Liver (tissue), 3 donors: ENCODE data around the gene PFN4.
"Not testable (repeated sequence)": the region's sequence is repeated elsewhere in the genome, so short reads cannot be mapped to it uniquely, and the experiment has no call there.

Experiments used
- CTCF ChIP-seq: fragments of 150-350 bp; IDR thresholded peaks from 2 replicates; pipeline ENCODE4 v1.5.1; 2017; ENCODE audit warnings: improper control_type of control experiment, low read depth, low read length; ENCODE audit not compliant: missing input control
- GABPA ChIP-seq, 2 donors: IDR thresholded peaks in 1 of 2; conservative IDR thresholded peaks in 1 of 2; 2 replicates each; pipeline ENCODE4 v1.6.1; 2016; ENCODE audit warnings: antibody characterized with exemption in 2 of 2, mild to moderate bottlenecking in 1 of 2, moderate library complexity in 1 of 2
- TF ChIP-seq, protein P1 (sequence below): IDR thresholded peaks from 2 replicates; pipeline ENCODE4 v1.6.1; 2016; ENCODE audit warnings: antibody characterized with exemption
- donor health status: healthy.
- donor health status: healthy.

DNA sequence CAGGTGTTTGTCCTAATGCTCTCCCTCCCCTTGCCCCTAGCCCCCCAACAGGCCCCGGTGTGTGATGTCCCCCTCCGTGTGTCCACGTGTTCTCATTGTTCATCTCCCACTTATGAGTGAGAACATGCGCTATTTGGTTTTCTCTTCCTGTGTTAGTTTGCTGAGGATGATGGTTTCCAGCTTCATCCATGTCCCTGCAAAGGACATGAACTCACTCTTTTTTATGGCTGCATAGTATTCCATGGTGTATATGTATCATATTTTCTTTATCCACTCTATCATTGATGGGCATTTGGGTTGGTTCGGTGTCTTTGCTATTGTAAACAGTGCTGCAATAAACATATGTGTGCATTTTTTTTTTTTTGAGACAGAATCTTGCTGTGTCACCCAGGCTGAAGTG, 29.9 kb downstream of the PFN4 start:
- TF ChIP-seq, protein P1, sequence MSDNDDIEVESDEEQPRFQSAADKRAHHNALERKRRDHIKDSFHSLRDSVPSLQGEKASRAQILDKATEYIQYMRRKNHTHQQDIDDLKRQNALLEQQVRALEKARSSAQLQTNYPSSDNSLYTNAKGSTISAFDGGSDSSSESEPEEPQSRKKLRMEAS, result not testable (repeated sequence)
- not testable (repeated sequence) for TF ChIP-seq CTCF; GABPA (IDR thresholded peaks at IDR 0.05 in 1 of 2, conservative IDR thresholded peaks at IDR 0.05 in 1 of 2)
